Ovary (tissue), 9 donors: ENCODE results near the gene GSTA2. TPM values are rescaled to one million over a fixed set of nuclear protein-coding genes. Genes with fewer than 3 reads are reported as not detected.
"Not testable (repeated sequence)": the region's sequence is repeated elsewhere in the genome, so short reads cannot be mapped to it uniquely, and the experiment has no call there.

Source experiments
- DNase-seq, 5 donors: peaks; one replicate each; pipeline ENCODE4 v3.0.0-alpha.2; 2019 to 2020
- H3K27ac ChIP-seq, 2 donors: fragments of 200-600 bp; one replicate each; pipeline versions ENCODE4 v1.5.1 to v1.8.0; 2019 to 2022
- H3K27me3 ChIP-seq: fragments of 200-600 bp; one replicate; pipeline ENCODE4 v1.8.0; 2022
- H3K36me3 ChIP-seq: fragments of 200-600 bp; sonication (generic); one replicate; pipeline ENCODE4 v1.5.1; 2019
- H3K4me1 ChIP-seq: one replicate; pipeline ENCODE4 v1.8.1; 2013; ENCODE audit warnings: mild to moderate bottlenecking, moderate library complexity; ENCODE audit not compliant: insufficient read depth
- H3K4me3 ChIP-seq: fragments of 200-600 bp; sonication (generic); one replicate; pipeline ENCODE4 v1.5.1; 2017
- H3K9me3 ChIP-seq, 2 donors: fragments of 200-600 bp in 1 of 2; sonication (generic) in 1 of 2; one replicate each; pipeline versions ENCODE4 v1.5.1 to v1.8.1; 2013 to 2019; ENCODE audit warnings: mild to moderate bottlenecking in 1 of 2, moderate library complexity in 1 of 2
- CTCF ChIP-seq, 3 donors: fragments of 450-650 bp in 2 of 3; fragments of 200-600 bp in 1 of 3; IDR thresholded peaks; one replicate each; pipeline versions ENCODE4 v1.5.1 to v1.8.0; 2016 to 2022; ENCODE audit warnings: antibody characterized with exemption in 3 of 3, mild to moderate bottlenecking in 1 of 3
- EP300 ChIP-seq: sonication (generic); formaldehyde crosslinking; IDR thresholded peaks from one replicate; pipeline ENCODE4 v1.6.1; 2017; ENCODE audit warnings: antibody characterized with exemption
- POLR2A ChIP-seq: fragments of 450-650 bp; IDR thresholded peaks from one replicate; pipeline ENCODE4 v1.6.1; 2017; ENCODE audit warnings: antibody characterized with exemption, mild to moderate bottlenecking, moderate library complexity
- WGBS, 3 donors: extraction: QIAGEN DNeasy Blood & Tissue Kit in 1 of 3; methylation state at CpG; one replicate each; pipeline versions ENCODE4 v1.1.5 to v1.1.7; 2013 to 2017; 5-methylcytosine and 5-hydroxymethylcytosine counted together
- intact Hi-C, 4 donors: fragments of 100-400 bp; cut with DNase I; formaldehyde crosslinking; loops; one replicate each; pipeline versions ENCODE4 v1.11.0 to v1.15.1; 2022 to 2023
- polyA plus RNA-seq, 2 donors: library from polyadenylated mRNA; stranded (reverse); fragments of 200-250 nt in 1 of 2; fragments of 350-450 nt in 1 of 2; fragmentation: Illumina TruSeq in 1 of 2; extraction: RNeasy Lipid Tissue Mini Kit (QIAGEN cat#74804) in 1 of 2; gene quantifications; one replicate each; pipeline ENCODE4 v1.2.3, GENCODE V29; 2013 to 2014
- total RNA-seq, 7 donors: library from RNA; depleted of rRNA in 2 of 7; stranded (reverse); fragments of >200 nt in 2 of 7; fragmentation: NEBNext Ultra II Directional in 3 of 7; extraction: Animal tissue kit (Norgen Biotek cat#: 25700) in 3 of 7; gene quantifications; one replicate each; pipeline versions ENCODE4 v1.1.0 to v1.2.4, GENCODE V29; 2016 to 2023
- donor health status: DM: no; HTN: no; CAD: no; lungs with moderate emphysema.
- donor health status: DM: no; HTN: no; CAD: no.
- donor health status: Bipolar disorder and iron deficiency.
- donor health status: DM: yes; HTN: yes; CAD: no.
- donor health status: DM: no; HTN: no; CAD: no.
- donor health status: DM: yes; HTN: yes; CAD: no.

Gene GSTA2
- total and polyA plus RNA-seq, 9 donors: 0.46 to 2.0 (median 0.54) TPM; not detected in 4

GRCh38 chr6:52801188-52801841 is 38.0 kb upstream of the GSTA2 start:
- DNase-seq: no peak
- Histone ChIP-seq H3K36me3 (no peaks in the 10 kb centered on the region), H3K9me3 (no peaks in the 10 kb centered on the region), H3K4me1 (no peaks in the 10 kb centered on the region), H3K27ac (no peak overlapping the region), H3K27me3 (no peaks in the 10 kb centered on the region), H3K4me3 (no peak overlapping the region)
- TF ChIP-seq EP300: no peak
- no peak for TF ChIP-seq POLR2A
- TF ChIP-seq CTCF (IDR thresholded peaks at IDR 0.05): no peak
- WGBS, 3 donors: 85 to 87% (median 86%) methylated on average over 2 of the region's 2 CpGs
- intact Hi-C loops: no loop called here

GRCh38 chr6:52799272-52799671 is 36.0 kb upstream of the GSTA2 start:
- H3K4me1 ChIP-seq, DNase-seq, H3K27ac ChIP-seq, intact Hi-C loops, H3K4me3 ChIP-seq, H3K27me3 ChIP-seq, H3K9me3 ChIP-seq, H3K36me3 ChIP-seq: not testable (repeated sequence)
- 72 to 78% (median 73%) methylated on average over 1 of the region's 1 CpG for WGBS, 3 donors

- H3K27me3 ChIP-seq, DNase-seq, H3K27ac ChIP-seq, intact Hi-C loops, H3K4me3 ChIP-seq, H3K36me3 ChIP-seq, H3K9me3 ChIP-seq, H3K4me1 ChIP-seq: not testable (repeated sequence)
- WGBS, 3 donors: 81 to 89% (median 85%) methylated on average over 2 of the region's 2 CpGs
Measured at GRCh38 chr6:52794366-52794765, 31.1 kb upstream of the GSTA2 start.

GRCh38 chr6:52790861-52791260 is 27.6 kb upstream of the GSTA2 start:
- no peaks in the 10 kb centered on the region for H3K4me1 ChIP-seq
- H3K36me3 ChIP-seq: no peaks in the 10 kb centered on the region
- 0% methylated on average over 1 of the region's 1 CpG for WGBS, 3 donors
- DNase-seq: no peak
- intact Hi-C loops: no loop called here
- H3K4me3 ChIP-seq: no peak overlapping the region
- no peak for TF ChIP-seq POLR2A
- no peak for TF ChIP-seq EP300
- no peaks in the 10 kb centered on the region for H3K27me3 ChIP-seq
- H3K27ac ChIP-seq: no peak overlapping the region
- no peaks in the 10 kb centered on the region for H3K9me3 ChIP-seq

- DNase-seq, H3K27me3 ChIP-seq, H3K9me3 ChIP-seq, H3K27ac ChIP-seq, H3K4me3 ChIP-seq, H3K4me1 ChIP-seq, H3K36me3 ChIP-seq: not testable (repeated sequence)
- WGBS, 3 donors: 96 to 100% (median 100%) methylated on average over 1 of the region's 1 CpG
- intact Hi-C loops: loop anchor here in 1 of 4 donors (5.0 kb wide), 1 partner anchor 38 kb away; no protein-coding TSS in a partner anchor
Measured at GRCh38 chr6:52789658-52790057, 26.4 kb upstream of the GSTA2 start.

- no peak for TF ChIP-seq POLR2A
- no peak for TF ChIP-seq CTCF (IDR thresholded peaks at IDR 0.05)
- no peak for TF ChIP-seq EP300
- H3K4me1 ChIP-seq: no peaks in the 10 kb centered on the region
- 7 to 12% (median 9%) methylated on average over 3 of the region's 3 CpGs for WGBS, 3 donors
- H3K9me3 ChIP-seq: no peaks in the 10 kb centered on the region
- DNase-seq: no peak
- H3K27ac ChIP-seq: no peak overlapping the region
- H3K36me3 ChIP-seq: no peaks in the 10 kb centered on the region
- intact Hi-C loops: loop anchor here in 1 of 4 donors (5.0 kb wide), 1 partner anchor 39 kb away; no protein-coding TSS in a partner anchor
- no peaks in the 10 kb centered on the region for H3K27me3 ChIP-seq
- no peak overlapping the region for H3K4me3 ChIP-seq
Measured at GRCh38 chr6:52788478-52788877, 25.2 kb upstream of the GSTA2 start.
